HL-60 (cell line): ENCODE data around the gene CDCA5.

ENCODE experiments used
- POLR2AphosphoS5 ChIP-seq: IDR thresholded peaks from 2 replicates; pipeline ENCODE4 v1.6.1; 2012; ENCODE audit warnings: low read depth
- TF ChIP-seq, protein P1 (sequence below): IDR thresholded peaks from 2 replicates; pipeline ENCODE4 v1.6.1; 2012; ENCODE audit warnings: low read depth; ENCODE audit not compliant: insufficient replicate concordance
- TF ChIP-seq, protein P2 (sequence below): IDR thresholded peaks from one replicate; pipeline ENCODE4 v1.5.1; 2011; ENCODE audit warnings: low read length, control low read depth, inconsistent platforms; ENCODE audit not compliant: insufficient read depth

DNA sequence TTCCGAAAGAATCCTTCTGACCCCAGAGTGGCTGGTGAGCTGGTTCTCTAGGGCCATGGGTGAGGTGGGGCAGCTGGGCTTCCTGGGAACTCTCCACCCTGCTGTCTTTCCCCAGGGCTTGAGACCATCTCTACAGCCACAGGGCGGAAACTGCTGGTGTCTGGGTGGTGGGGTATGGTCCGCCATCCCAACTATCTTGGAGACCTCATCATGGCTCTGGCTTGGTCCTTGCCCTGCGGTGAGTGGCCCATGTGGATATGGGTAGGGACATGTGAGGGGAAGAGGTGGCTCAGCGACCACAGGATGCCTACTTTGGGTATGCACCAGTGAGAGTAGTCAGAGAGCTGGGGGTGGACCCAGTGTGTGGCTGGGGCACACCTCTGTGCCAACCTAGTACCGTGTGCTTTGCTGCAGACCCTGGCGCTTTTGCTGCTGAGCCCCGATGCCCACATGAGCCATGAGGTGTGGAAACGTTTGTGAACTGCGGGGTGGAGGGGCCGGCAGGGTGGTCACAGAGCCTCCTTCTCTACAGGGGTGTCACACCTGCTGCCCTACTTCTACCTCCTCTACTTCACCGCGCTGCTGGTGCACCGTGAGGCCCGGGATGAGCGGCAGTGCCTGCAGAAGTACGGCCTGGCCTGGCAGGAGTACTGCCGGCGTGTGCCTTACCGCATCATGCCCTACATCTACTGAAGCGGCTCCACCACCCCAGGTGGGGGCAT, 31.7 kb upstream of the CDCA5 start:
- TF ChIP-seq, protein P1, sequence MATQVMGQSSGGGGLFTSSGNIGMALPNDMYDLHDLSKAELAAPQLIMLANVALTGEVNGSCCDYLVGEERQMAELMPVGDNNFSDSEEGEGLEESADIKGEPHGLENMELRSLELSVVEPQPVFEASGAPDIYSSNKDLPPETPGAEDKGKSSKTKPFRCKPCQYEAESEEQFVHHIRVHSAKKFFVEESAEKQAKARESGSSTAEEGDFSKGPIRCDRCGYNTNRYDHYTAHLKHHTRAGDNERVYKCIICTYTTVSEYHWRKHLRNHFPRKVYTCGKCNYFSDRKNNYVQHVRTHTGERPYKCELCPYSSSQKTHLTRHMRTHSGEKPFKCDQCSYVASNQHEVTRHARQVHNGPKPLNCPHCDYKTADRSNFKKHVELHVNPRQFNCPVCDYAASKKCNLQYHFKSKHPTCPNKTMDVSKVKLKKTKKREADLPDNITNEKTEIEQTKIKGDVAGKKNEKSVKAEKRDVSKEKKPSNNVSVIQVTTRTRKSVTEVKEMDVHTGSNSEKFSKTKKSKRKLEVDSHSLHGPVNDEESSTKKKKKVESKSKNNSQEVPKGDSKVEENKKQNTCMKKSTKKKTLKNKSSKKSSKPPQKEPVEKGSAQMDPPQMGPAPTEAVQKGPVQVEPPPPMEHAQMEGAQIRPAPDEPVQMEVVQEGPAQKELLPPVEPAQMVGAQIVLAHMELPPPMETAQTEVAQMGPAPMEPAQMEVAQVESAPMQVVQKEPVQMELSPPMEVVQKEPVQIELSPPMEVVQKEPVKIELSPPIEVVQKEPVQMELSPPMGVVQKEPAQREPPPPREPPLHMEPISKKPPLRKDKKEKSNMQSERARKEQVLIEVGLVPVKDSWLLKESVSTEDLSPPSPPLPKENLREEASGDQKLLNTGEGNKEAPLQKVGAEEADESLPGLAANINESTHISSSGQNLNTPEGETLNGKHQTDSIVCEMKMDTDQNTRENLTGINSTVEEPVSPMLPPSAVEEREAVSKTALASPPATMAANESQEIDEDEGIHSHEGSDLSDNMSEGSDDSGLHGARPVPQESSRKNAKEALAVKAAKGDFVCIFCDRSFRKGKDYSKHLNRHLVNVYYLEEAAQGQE: no peak
- TF ChIP-seq, protein P2, sequence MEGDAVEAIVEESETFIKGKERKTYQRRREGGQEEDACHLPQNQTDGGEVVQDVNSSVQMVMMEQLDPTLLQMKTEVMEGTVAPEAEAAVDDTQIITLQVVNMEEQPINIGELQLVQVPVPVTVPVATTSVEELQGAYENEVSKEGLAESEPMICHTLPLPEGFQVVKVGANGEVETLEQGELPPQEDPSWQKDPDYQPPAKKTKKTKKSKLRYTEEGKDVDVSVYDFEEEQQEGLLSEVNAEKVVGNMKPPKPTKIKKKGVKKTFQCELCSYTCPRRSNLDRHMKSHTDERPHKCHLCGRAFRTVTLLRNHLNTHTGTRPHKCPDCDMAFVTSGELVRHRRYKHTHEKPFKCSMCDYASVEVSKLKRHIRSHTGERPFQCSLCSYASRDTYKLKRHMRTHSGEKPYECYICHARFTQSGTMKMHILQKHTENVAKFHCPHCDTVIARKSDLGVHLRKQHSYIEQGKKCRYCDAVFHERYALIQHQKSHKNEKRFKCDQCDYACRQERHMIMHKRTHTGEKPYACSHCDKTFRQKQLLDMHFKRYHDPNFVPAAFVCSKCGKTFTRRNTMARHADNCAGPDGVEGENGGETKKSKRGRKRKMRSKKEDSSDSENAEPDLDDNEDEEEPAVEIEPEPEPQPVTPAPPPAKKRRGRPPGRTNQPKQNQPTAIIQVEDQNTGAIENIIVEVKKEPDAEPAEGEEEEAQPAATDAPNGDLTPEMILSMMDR: no peak
- TF ChIP-seq POLR2AphosphoS5: no peak
